ENCODE measurements around the gene MLEC.

GRCh38 chr12:120751389-120751788 lies 64.4 kb downstream of the MLEC start:
- no peak for TF ChIP-seq CTCF (IDR thresholded peaks at IDR 0.05; ENCODE audit: insufficient read depth, low read length)
- TF ChIP-seq REST (IDR thresholded peaks at IDR 0.05; ENCODE audit: insufficient replicate concordance, low read depth) = no peak
- TF ChIP-seq POLR2AphosphoS5 (IDR thresholded peaks at IDR 0.05; ENCODE audit: low read depth) = no peak
- no peak for TF ChIP-seq SPI1 (IDR thresholded peaks at IDR 0.05; ENCODE audit: borderline replicate concordance, low read depth)
- no peak for TF ChIP-seq GABPA (IDR thresholded peaks at IDR 0.05; ENCODE audit: low read depth)
